CD8-positive, alpha-beta memory T cell (primary cell): ENCODE results near the gene SLC8B1. TPM values are rescaled to one million over a fixed set of nuclear protein-coding genes. Genes with fewer than 3 reads are reported as not detected.
A peak's percentile ranks its signal among the peaks of the same experiment; 100 is the strongest.

Experiments used
- CTCF ChIA-PET: fragments of 350-600 bp; sonication (Branson Sonifier 250); formaldehyde crosslinking; loops from one replicate; lab custom pipeline; 2021; ENCODE audit warnings: antibody characterized with exemption; lab: Charles Lee
- POLR2A ChIA-PET: fragments of 350-600 bp; sonication (Branson Sonifier 250); formaldehyde crosslinking; loops from one replicate; lab custom pipeline; 2021; ENCODE audit warnings: antibody characterized with exemption; lab: Charles Lee
- DNase-seq, 5 donors: peaks; one replicate each; pipeline versions ENCODE4 v3.0.0 to v3.0.0-alpha.2; 2020 to 2022; ENCODE audit warnings: mixed read lengths in 1 of 5
- H3K27ac ChIP-seq: one replicate; pipeline ENCODE4 v1.7.0; 2013; ENCODE audit warnings: low read depth, mild to moderate bottlenecking, low read length, moderate library complexity
- H3K27me3 ChIP-seq: 2 replicates; pipeline ENCODE4 v1.7.0; 2013; ENCODE audit warnings: low read length, mild to moderate bottlenecking; ENCODE audit not compliant: insufficient read depth, poor library complexity, severe bottlenecking
- H3K36me3 ChIP-seq: 2 replicates; pipeline ENCODE4 v1.7.0; 2013; ENCODE audit warnings: mild to moderate bottlenecking, low read length, moderate library complexity; ENCODE audit not compliant: insufficient read depth
- H3K4me1 ChIP-seq: 2 replicates; pipeline ENCODE4 v1.7.0; 2013; ENCODE audit warnings: mild to moderate bottlenecking, low read length, moderate library complexity; ENCODE audit not compliant: insufficient read depth
- H3K4me3 ChIP-seq: 2 replicates; pipeline ENCODE4 v1.7.0; 2013; ENCODE audit warnings: mild to moderate bottlenecking, low read length
- H3K9me3 ChIP-seq: 2 replicates; pipeline ENCODE4 v1.7.0; 2013; ENCODE audit warnings: mild to moderate bottlenecking, low read length
- H3K27ac Mint-ChIP-seq, 8 donors: one replicate each; pipeline ENCODE4 v1.8.0; 2020 to 2021; ENCODE audit warnings: mixed read lengths in 8 of 8, mild to moderate bottlenecking in 6 of 8, inconsistent platforms in 3 of 8, moderate library complexity in 3 of 8
- H3K27me3 Mint-ChIP-seq, 2 donors: one replicate each; pipeline ENCODE4 v1.8.0; 2020 to 2021; ENCODE audit warnings: mixed read lengths in 2 of 2, mild to moderate bottlenecking in 1 of 2, moderate library complexity in 1 of 2
- H3K36me3 Mint-ChIP-seq, 3 donors: one replicate each; pipeline ENCODE4 v1.8.0; 2020 to 2021; ENCODE audit warnings: mixed read lengths in 3 of 3, inconsistent platforms in 1 of 3, mild to moderate bottlenecking in 1 of 3
- H3K4me1 Mint-ChIP-seq, 3 donors: one replicate each; pipeline ENCODE4 v1.8.0; 2020 to 2021; ENCODE audit warnings: mixed read lengths in 3 of 3, inconsistent platforms in 1 of 3, mild to moderate bottlenecking in 1 of 3
- H3K4me3 Mint-ChIP-seq, 7 donors: one replicate each; pipeline ENCODE4 v1.8.0; 2020 to 2021; ENCODE audit warnings: mixed read lengths in 7 of 7, mild to moderate bottlenecking in 6 of 7, moderate library complexity in 4 of 7, inconsistent platforms in 2 of 7
- H3K9me3 Mint-ChIP-seq, 5 donors: one replicate each; pipeline ENCODE4 v1.8.0; 2020 to 2022; ENCODE audit warnings: mixed read lengths in 5 of 5, mild to moderate bottlenecking in 3 of 5, moderate library complexity in 2 of 5, inconsistent platforms in 1 of 5
- polyA plus RNA-seq: library from polyadenylated mRNA; unstranded; fragments of 300-500 nt; fragmentation: Illumina TruSeq; gene quantifications from one replicate; pipeline ENCODE4 v1.2.3, GENCODE V29; 2021
- total RNA-seq, 2 experiments: library from RNA; stranded (reverse); gene quantifications; one replicate each; pipeline ENCODE4 v1.2.3, GENCODE V29; 2021

The SLC8B1 gene
- total and polyA plus RNA-seq, 3 experiments from 2014 or later = 14.9 to 26.8 (median 16.8) TPM

- peaks cover 8% of the 10 kb centered on the region for H3K36me3 ChIP-seq
- CTCF ChIA-PET = no interaction called here
Observed at GRCh38 chr12:113286712-113287111, 48.2 kb downstream of the SLC8B1 start.

GRCh38 chr12:113285679-113286610 is 49.0 kb downstream of the SLC8B1 start:
- no peak for DNase-seq
- no peaks in the 10 kb centered on the region for H3K4me1 Mint-ChIP-seq
- Histone ChIP-seq H3K4me3 (no peak overlapping the region), H3K36me3 (peaks cover 8% of the 10 kb centered on the region), H3K9me3 (no peaks in the 10 kb centered on the region), H3K27ac (no peak overlapping the region), H3K4me1 (no peaks in the 10 kb centered on the region), H3K27me3 (no peaks in the 10 kb centered on the region)
- H3K27me3 Mint-ChIP-seq = no peaks in the 10 kb centered on the region
- H3K9me3 Mint-ChIP-seq = no peaks in the 10 kb centered on the region
- ChIA-PET POLR2A (no interaction called here), CTCF (no interaction called here)
- H3K27ac Mint-ChIP-seq = peak overlapping the region in 1 of 8 donors; percentile 38
- H3K36me3 Mint-ChIP-seq = peaks cover 0 to 58% (median 6%) of the 10 kb centered on the region in 3 donors
- no peak overlapping the region for H3K4me3 Mint-ChIP-seq

More at GRCh38 chr12:113286712-113287111, 48.2 kb downstream of the SLC8B1 start:
- no peak for DNase-seq
- Mint-ChIP-seq H3K4me1 (no peaks in the 10 kb centered on the region), H3K36me3 (peaks cover 0 to 60% (median 6%) of the 10 kb centered on the region in 3 donors), H3K27ac (no peak overlapping the region), H3K27me3 (no peaks in the 10 kb centered on the region), H3K9me3 (no peaks in the 10 kb centered on the region), H3K4me3 (no peak overlapping the region)
- Histone ChIP-seq H3K27me3 (no peaks in the 10 kb centered on the region), H3K4me1 (no peaks in the 10 kb centered on the region), H3K9me3 (no peaks in the 10 kb centered on the region), H3K27ac (no peak overlapping the region), H3K4me3 (no peak overlapping the region)
- POLR2A ChIA-PET = no interaction called here

- ChIA-PET POLR2A (no interaction called here), CTCF (no interaction called here)
- Histone ChIP-seq H3K27me3 (no peaks in the 10 kb centered on the region), H3K9me3 (no peaks in the 10 kb centered on the region), H3K4me1 (no peaks in the 10 kb centered on the region), H3K4me3 (no peak overlapping the region), H3K36me3 (peaks cover 12% of the 10 kb centered on the region), H3K27ac (no peak overlapping the region)
- H3K36me3 Mint-ChIP-seq = peaks cover 0 to 60% (median 7%) of the 10 kb centered on the region in 3 donors
- no peak for DNase-seq
- no peaks in the 10 kb centered on the region for H3K9me3 Mint-ChIP-seq
- H3K27me3 Mint-ChIP-seq = no peaks in the 10 kb centered on the region
- H3K27ac Mint-ChIP-seq = no peak overlapping the region
- no peak overlapping the region for H3K4me3 Mint-ChIP-seq
- H3K4me1 Mint-ChIP-seq = no peaks in the 10 kb centered on the region
Observed at GRCh38 chr12:113284751-113285150, 50.2 kb downstream of the SLC8B1 start.

GRCh38 chr12:113278633-113279032 is 56.3 kb downstream of the SLC8B1 start:
- Mint-ChIP-seq H3K36me3 (peaks cover 0 to 61% (median 10%) of the 10 kb centered on the region in 3 donors), H3K4me1 (no peaks in the 10 kb centered on the region), H3K9me3 (no peaks in the 10 kb centered on the region), H3K4me3 (no peak overlapping the region), H3K27ac (peak overlapping the region in 2 of 8 donors; percentile 8 to 53), H3K27me3 (no peaks in the 10 kb centered on the region)
- Histone ChIP-seq H3K9me3 (no peaks in the 10 kb centered on the region), H3K36me3 (peaks cover 22% of the 10 kb centered on the region), H3K27me3 (no peaks in the 10 kb centered on the region), H3K4me1 (no peaks in the 10 kb centered on the region), H3K27ac (no peak overlapping the region), H3K4me3 (no peak overlapping the region)
- ChIA-PET CTCF (no interaction called here), POLR2A (no interaction called here)
- DNase-seq = no peak

GRCh38 chr12:113278141-113278540 is 56.8 kb downstream of the SLC8B1 start:
- H3K9me3 ChIP-seq = no peaks in the 10 kb centered on the region
- Mint-ChIP-seq H3K9me3 (no peaks in the 10 kb centered on the region), H3K36me3 (peaks cover 0 to 65% (median 10%) of the 10 kb centered on the region in 3 donors), H3K27me3 (no peaks in the 10 kb centered on the region), H3K4me1 (no peaks in the 10 kb centered on the region), H3K4me3 (no peak overlapping the region), H3K27ac (peak overlapping the region in 1 of 8 donors; percentile 8)
- no peaks in the 10 kb centered on the region for H3K4me1 ChIP-seq
- H3K4me3 ChIP-seq = no peak overlapping the region
- peaks cover 25% of the 10 kb centered on the region for H3K36me3 ChIP-seq
- H3K27ac ChIP-seq = no peak overlapping the region
- no peak for DNase-seq
- POLR2A ChIA-PET = no interaction called here
- no peaks in the 10 kb centered on the region for H3K27me3 ChIP-seq
- CTCF ChIA-PET = no interaction called here

GRCh38 chr12:113277511-113277910 is 57.4 kb downstream of the SLC8B1 start:
- Mint-ChIP-seq H3K36me3 (peaks cover 0 to 70% (median 12%) of the 10 kb centered on the region in 3 donors), H3K9me3 (no peaks in the 10 kb centered on the region), H3K27me3 (no peaks in the 10 kb centered on the region), H3K4me3 (no peak overlapping the region), H3K4me1 (no peaks in the 10 kb centered on the region), H3K27ac (peak overlapping the region in 2 of 8 donors; percentile 36 to 57)
- CTCF ChIA-PET = no interaction called here
- no peaks in the 10 kb centered on the region for H3K9me3 ChIP-seq
- no peak for DNase-seq
- H3K36me3 ChIP-seq = peaks cover 32% of the 10 kb centered on the region
- POLR2A ChIA-PET = no interaction called here
- H3K27me3 ChIP-seq = no peaks in the 10 kb centered on the region
- no peak overlapping the region for H3K4me3 ChIP-seq
- H3K4me1 ChIP-seq = no peaks in the 10 kb centered on the region
- H3K27ac ChIP-seq = no peak overlapping the region

GRCh38 chr12:113276946-113277500 is 57.9 kb downstream of the SLC8B1 start:
- no peaks in the 10 kb centered on the region for H3K4me1 ChIP-seq
- Mint-ChIP-seq H3K4me1 (no peaks in the 10 kb centered on the region), H3K36me3 (peaks cover 0 to 74% (median 14%) of the 10 kb centered on the region in 3 donors), H3K27me3 (no peaks in the 10 kb centered on the region), H3K4me3 (no peak overlapping the region), H3K9me3 (no peaks in the 10 kb centered on the region), H3K27ac (no peak overlapping the region)
- no peaks in the 10 kb centered on the region for H3K9me3 ChIP-seq
- peaks cover 37% of the 10 kb centered on the region for H3K36me3 ChIP-seq
- CTCF ChIA-PET = no interaction called here
- DNase-seq = no peak
- no peak overlapping the region for H3K4me3 ChIP-seq
- H3K27me3 ChIP-seq = no peaks in the 10 kb centered on the region
- H3K27ac ChIP-seq = no peak overlapping the region
- POLR2A ChIA-PET = no interaction called here

GRCh38 chr12:113276306-113276705 is 58.6 kb downstream of the SLC8B1 start:
- Mint-ChIP-seq H3K27ac (peak overlapping the region in 1 of 8 donors; percentile 50), H3K4me1 (no peaks in the 10 kb centered on the region), H3K9me3 (no peaks in the 10 kb centered on the region), H3K4me3 (no peak overlapping the region), H3K27me3 (no peaks in the 10 kb centered on the region), H3K36me3 (peaks cover 0 to 78% (median 16%) of the 10 kb centered on the region in 3 donors)
- H3K36me3 ChIP-seq = peaks cover 41% of the 10 kb centered on the region
- H3K9me3 ChIP-seq = no peaks in the 10 kb centered on the region
- ChIA-PET POLR2A (no interaction called here), CTCF (no interaction called here)
- DNase-seq = no peak
- H3K27ac ChIP-seq = no peak overlapping the region
- H3K4me3 ChIP-seq = no peak overlapping the region
- no peaks in the 10 kb centered on the region for H3K27me3 ChIP-seq
- no peaks in the 10 kb centered on the region for H3K4me1 ChIP-seq
